DND-41 (cell line): ENCODE results near the gene CFAP251.

Experiments
- ATAC-seq: fragments of 200-7000 bp; cut with Tn5 transposase; 3 replicates; pipeline ENCODE4 v1.9.1; 2021; ENCODE audit warnings: low read depth; ENCODE audit not compliant: insufficient read depth
- DNase-seq: peaks from one replicate; pipeline ENCODE4 v3.0.0-alpha.2; 2020
- H2AFZ ChIP-seq: 2 replicates; pipeline ENCODE4 v1.6.0; 2012; ENCODE audit warnings: low read depth, low read length
- H3K27ac ChIP-seq: 2 replicates; pipeline ENCODE4 v1.5.1; 2012; ENCODE audit warnings: low read length, inconsistent platforms
- H3K27me3 ChIP-seq: fragments of 200-600 bp; sonication (generic); 2 replicates; pipeline ENCODE4 v1.6.0; 2012; ENCODE audit warnings: low read length, mild to moderate bottlenecking, inconsistent platforms; ENCODE audit not compliant: insufficient read depth, poor library complexity
- H3K36me3 ChIP-seq: 2 replicates; pipeline ENCODE4 v1.5.1; 2012; ENCODE audit warnings: low read length, inconsistent platforms; ENCODE audit not compliant: insufficient read depth
- H3K4me1 ChIP-seq: 2 replicates; pipeline ENCODE4 v1.5.1; 2012; ENCODE audit warnings: mild to moderate bottlenecking, low read length; ENCODE audit not compliant: insufficient read depth
- H3K4me2 ChIP-seq: 2 replicates; pipeline ENCODE4 v1.6.0; 2012; ENCODE audit warnings: mild to moderate bottlenecking, moderate library complexity, low read length, inconsistent platforms; ENCODE audit not compliant: insufficient read depth
- H3K4me3 ChIP-seq, 2 experiments: fragments of 200-600 bp in 1 of 2; shearing (Covaris generic) in 1 of 2; 2 replicates each; pipeline ENCODE4 v1.5.1; 2012 to 2016; ENCODE audit warnings: inconsistent platforms in 2 of 2, low read length in 2 of 2, mild to moderate bottlenecking in 2 of 2, low read depth in 1 of 2, moderate library complexity in 1 of 2
- H3K79me2 ChIP-seq: 2 replicates; pipeline ENCODE4 v1.6.0; 2012; ENCODE audit warnings: low read length, inconsistent platforms; ENCODE audit not compliant: insufficient read depth
- H3K9ac ChIP-seq: 2 replicates; pipeline ENCODE4 v1.6.0; 2012; ENCODE audit warnings: low read depth, mild to moderate bottlenecking, inconsistent platforms, low read length, moderate library complexity
- H3K9me3 ChIP-seq: 2 replicates; pipeline ENCODE4 v1.5.1; 2012; ENCODE audit warnings: low read length, moderate library complexity, mild to moderate bottlenecking, inconsistent platforms; ENCODE audit not compliant: insufficient read depth, severe bottlenecking
- H4K20me1 ChIP-seq: 2 replicates; pipeline ENCODE4 v1.6.0; 2012; ENCODE audit warnings: low read length; ENCODE audit not compliant: insufficient read depth
- CTCF ChIP-seq: IDR thresholded peaks from 2 replicates; pipeline ENCODE4 v1.5.1; 2012; ENCODE audit warnings: borderline replicate concordance, low read length, moderate library complexity, mild to moderate bottlenecking; ENCODE audit not compliant: poor library complexity, severe bottlenecking; ENCODE audit errors: extremely low read depth
- EZH2 ChIP-seq: IDR thresholded peaks from 3 replicates; pipeline ENCODE4 v1.6.1; 2012; ENCODE audit warnings: borderline replicate concordance, low read depth, mild to moderate bottlenecking, moderate library complexity, low read length, inconsistent platforms; ENCODE audit not compliant: severe bottlenecking

CFAP251 gene

GRCh38 chr12:121893961-121894460 lies 24.4 kb upstream of the CFAP251 start:
- Histone ChIP-seq H3K4me1 (peaks cover 30% of the 10 kb centered on the region), H3K4me2 (0 out of 2 replicates have a peak overlapping the region, but pooled peaks have one; percentile 2), H4K20me1 (peaks cover 13% of the 10 kb centered on the region; the same call in 1 of the 2 replicates), H3K9me3 (no peaks in the 10 kb centered on the region), H3K4me3 (no peak overlapping the region), H3K36me3 (peaks cover 47% of the 10 kb centered on the region), H3K9ac (no peak overlapping the region), H3K79me2 (peaks cover 52% of the 10 kb centered on the region), H3K27ac (0 out of 2 replicates have a peak overlapping the region, but pooled peaks have one; percentile 28), H2AFZ (no peak overlapping the region), H3K27me3 (no peaks in the 10 kb centered on the region)
- ATAC-seq = peak; percentile 55
- no peak for TF ChIP-seq EZH2
- TF ChIP-seq CTCF = no peak
- DNase-seq = peak; percentile 36

GRCh38 chr12:121894633-121895032 lies 23.8 kb upstream of the CFAP251 start:
- DNase-seq = no peak
- Histone ChIP-seq H3K27ac (no peak overlapping the region), H3K4me3 (no peak overlapping the region), H3K9ac (no peak overlapping the region), H2AFZ (no peak overlapping the region), H4K20me1 (peaks cover 13% of the 10 kb centered on the region; the same call in 1 of the 2 replicates), H3K27me3 (no peaks in the 10 kb centered on the region), H3K36me3 (peaks cover 54% of the 10 kb centered on the region), H3K4me2 (no peak overlapping the region), H3K79me2 (peaks cover 45% of the 10 kb centered on the region), H3K9me3 (no peaks in the 10 kb centered on the region), H3K4me1 (peaks cover 25% of the 10 kb centered on the region)
- TF ChIP-seq CTCF (peak; percentile 48), EZH2 (no peak)
- ATAC-seq = peak; percentile 61; the same call in 2 of the 3 replicates

GRCh38 chr12:121898287-121898686 lies 20.1 kb upstream of the CFAP251 start:
- Histone ChIP-seq H3K27ac (no peak overlapping the region), H3K36me3 (peaks cover 79% of the 10 kb centered on the region), H3K27me3 (no peaks in the 10 kb centered on the region), H3K9ac (no peak overlapping the region), H4K20me1 (peaks cover 9% of the 10 kb centered on the region; the same call in 1 of the 2 replicates), H3K9me3 (no peaks in the 10 kb centered on the region), H3K4me2 (no peak overlapping the region), H2AFZ (no peak overlapping the region), H3K4me1 (peaks cover 6% of the 10 kb centered on the region; the same call in 1 of the 2 replicates), H3K79me2 (peaks cover 16% of the 10 kb centered on the region), H3K4me3 (no peak overlapping the region)
- no peak for TF ChIP-seq CTCF
- TF ChIP-seq EZH2 = no peak
- ATAC-seq (no peak), DNase-seq (no peak)

GRCh38 chr12:121899590-121899989 lies 18.8 kb upstream of the CFAP251 start:
- TF ChIP-seq EZH2 (no peak), CTCF (no peak)
- Histone ChIP-seq H3K36me3 (peaks cover 80% of the 10 kb centered on the region), H2AFZ (no peak overlapping the region), H3K4me2 (no peak overlapping the region), H3K9me3 (no peaks in the 10 kb centered on the region), H3K79me2 (peaks cover 2% of the 10 kb centered on the region), H3K4me3 (no peak overlapping the region), H3K27ac (no peak overlapping the region), H3K9ac (no peak overlapping the region), H3K4me1 (no peaks in the 10 kb centered on the region), H4K20me1 (0 out of 2 replicates have a peak, but pooled peaks cover under 1% of the 10 kb centered on the region), H3K27me3 (no peaks in the 10 kb centered on the region)
- no peak for ATAC-seq
- no peak for DNase-seq
